Measurements from ENCODE around the gene SMIM10L2A.
"Not testable (repeated sequence)": the region's sequence is repeated elsewhere in the genome, so short reads cannot be mapped to it uniquely, and the experiment has no call there.

SMIM10L2A gene

DNA sequence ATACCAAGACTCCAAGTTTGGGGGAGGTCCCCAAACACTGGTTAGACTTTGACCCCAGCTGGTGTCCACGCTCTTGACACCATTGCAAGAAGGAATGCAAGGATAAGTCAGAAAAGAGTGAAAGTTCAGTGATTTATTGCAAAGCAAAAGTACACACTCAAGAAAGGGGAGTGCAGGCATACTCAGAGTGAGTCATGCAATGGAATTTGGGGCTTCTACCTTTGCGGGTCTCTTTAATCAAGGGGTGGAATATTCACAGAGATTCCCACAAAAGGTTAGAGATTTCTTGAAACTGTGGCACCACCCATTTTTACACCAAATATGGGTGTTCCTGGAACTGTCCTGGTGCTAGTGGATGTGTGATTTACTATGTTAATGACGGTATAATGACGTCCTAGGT is 5.2 kb upstream of the SMIM10L2A start:
- Histone ChIP-seq H3K9me3 (ENCODE audit: control insufficient read depth, low read length) (no peaks in the 10 kb centered on the region), H3K27ac (no peak overlapping the region), H3K27me3 (ENCODE audit: control insufficient read depth, insufficient read depth, low read length) (no peaks in the 10 kb centered on the region), H2AFZ (no peak overlapping the region), H3K4me1 (no peaks in the 10 kb centered on the region), H3K4me2 (ENCODE audit: low read length) (no peak overlapping the region), H3K36me3 (ENCODE audit: control insufficient read depth, insufficient read depth, low read length) (no peaks in the 10 kb centered on the region), H3K4me3 (ENCODE audit: low read depth, low read length) (no peak overlapping the region), H3K9ac (no peak overlapping the region), H3K79me2 (no peaks in the 10 kb centered on the region)
- no peak for TF ChIP-seq CTCF (IDR thresholded peaks at IDR 0.05)

GRCh38 chrX:135420831-135421230 is 913 bp upstream of the SMIM10L2A start:
- Histone ChIP-seq H3K27ac (no peak overlapping the region), H3K4me3 (ENCODE audit: low read depth, low read length) (no peak overlapping the region), H3K9me3 (ENCODE audit: control insufficient read depth, low read length) (no peaks in the 10 kb centered on the region), H3K36me3 (ENCODE audit: control insufficient read depth, insufficient read depth, low read length) (no peaks in the 10 kb centered on the region), H3K27me3 (ENCODE audit: control insufficient read depth, insufficient read depth, low read length) (no peaks in the 10 kb centered on the region), H3K79me2 (no peaks in the 10 kb centered on the region), H3K4me1 (no peaks in the 10 kb centered on the region), H2AFZ (peak overlapping the region; percentile 77), H3K4me2 (ENCODE audit: low read length) (no peak overlapping the region), H3K9ac (no peak overlapping the region)
- no peak for TF ChIP-seq CTCF (IDR thresholded peaks at IDR 0.05)

DNA sequence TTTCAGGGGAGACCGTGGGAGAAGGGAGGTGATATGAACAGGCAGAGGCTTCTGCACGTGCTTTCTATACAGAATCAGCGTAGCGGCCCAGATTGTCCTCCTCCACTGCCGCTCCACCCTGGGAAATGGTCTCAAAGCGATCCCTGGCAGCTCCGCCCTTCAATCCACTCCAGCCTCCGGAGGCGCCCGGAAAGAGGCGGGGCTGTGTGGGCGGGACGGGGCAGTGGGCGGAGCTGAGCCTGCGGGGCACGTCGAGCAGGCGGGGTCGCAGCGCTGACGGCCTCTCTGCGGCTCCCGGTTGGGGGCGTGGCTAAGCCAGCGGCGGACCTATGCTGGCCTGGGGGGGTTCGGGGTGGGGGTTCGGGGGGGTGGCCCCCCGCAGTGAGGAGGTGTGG is 210 bp upstream of the SMIM10L2A start:
- H3K9me3 ChIP-seq (ENCODE audit: control insufficient read depth, low read length): no peaks in the 10 kb centered on the region

DNA sequence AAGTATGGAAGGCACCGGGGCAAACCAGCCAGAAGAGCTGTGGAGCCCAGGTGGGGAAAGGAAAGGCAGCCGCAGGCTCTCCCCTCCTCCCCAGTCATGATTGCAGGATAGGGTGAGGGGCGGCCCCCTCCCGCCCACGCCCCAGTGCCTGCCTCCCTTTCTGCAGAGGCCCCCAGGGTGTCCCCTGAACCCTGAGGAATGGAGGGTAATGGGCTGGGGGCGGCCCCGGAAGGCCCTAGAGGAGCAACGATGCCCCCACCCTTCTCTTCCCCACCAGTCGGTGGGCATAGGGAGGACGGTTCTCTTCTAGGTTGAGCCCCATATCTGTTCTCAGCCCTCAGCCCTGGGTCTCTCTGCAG is 1.0 kb downstream of the SMIM10L2A start:
- H3K27me3 ChIP-seq (ENCODE audit: control insufficient read depth, insufficient read depth, low read length); H3K4me1 ChIP-seq; H3K27ac ChIP-seq; H3K36me3 ChIP-seq (ENCODE audit: control insufficient read depth, insufficient read depth, low read length); H3K9me3 ChIP-seq (ENCODE audit: control insufficient read depth, low read length); H3K9ac ChIP-seq; H3K79me2 ChIP-seq: not testable (repeated sequence)
- peak overlapping the region; percentile 50 for H3K4me3 ChIP-seq (ENCODE audit: low read depth, low read length)
- peak overlapping the region; percentile 59 for H3K4me2 ChIP-seq (ENCODE audit: low read length)
- peak overlapping the region; percentile 58 for H2AFZ ChIP-seq

More for the DNA sequence above, 210 bp upstream of the SMIM10L2A start:
- Histone ChIP-seq H3K79me2 (no peaks in the 10 kb centered on the region), H2AFZ (peak overlapping the region; percentile 77), H3K4me2 (ENCODE audit: low read length) (peak overlapping the region; percentile 40), H3K4me3 (ENCODE audit: low read depth, low read length) (no peak overlapping the region), H3K9ac (no peak overlapping the region), H3K27ac (no peak overlapping the region), H3K36me3 (ENCODE audit: control insufficient read depth, insufficient read depth, low read length) (no peaks in the 10 kb centered on the region), H3K27me3 (ENCODE audit: control insufficient read depth, insufficient read depth, low read length) (no peaks in the 10 kb centered on the region), H3K4me1 (no peaks in the 10 kb centered on the region)
- TF ChIP-seq CTCF (IDR thresholded peaks at IDR 0.05): no peak

- H3K27ac ChIP-seq; H3K4me1 ChIP-seq; H2AFZ ChIP-seq; H3K9me3 ChIP-seq (ENCODE audit: control insufficient read depth, low read length); H3K9ac ChIP-seq; H3K4me3 ChIP-seq (ENCODE audit: low read depth, low read length); H3K79me2 ChIP-seq; H3K36me3 ChIP-seq (ENCODE audit: control insufficient read depth, insufficient read depth, low read length); H3K27me3 ChIP-seq (ENCODE audit: control insufficient read depth, insufficient read depth, low read length): not testable (repeated sequence)
- peak overlapping the region; percentile 59 for H3K4me2 ChIP-seq (ENCODE audit: low read length)
These were observed 1.6 kb downstream of the SMIM10L2A start for GRCh38 chrX:135423173-135423864.

DNA sequence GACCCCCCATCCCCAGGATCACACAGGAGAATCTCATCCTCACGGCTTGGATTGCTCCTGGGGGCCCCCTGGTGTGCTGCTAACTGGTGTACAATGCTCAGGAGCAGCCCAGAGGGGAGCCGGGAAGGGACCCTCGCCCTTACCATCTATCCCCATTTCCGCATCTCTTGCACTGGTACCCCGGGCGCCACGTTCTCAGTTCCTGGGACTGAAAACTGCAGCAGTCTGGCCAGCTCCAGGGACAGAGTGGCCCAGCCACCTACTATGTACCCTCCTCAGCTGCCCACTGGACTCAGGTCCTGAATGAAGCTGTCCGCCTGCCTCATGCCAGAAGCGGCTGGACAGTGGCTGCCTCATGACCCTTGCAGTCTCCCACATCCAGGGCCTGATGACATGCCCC is 2.7 kb downstream of the SMIM10L2A start:
- Histone ChIP-seq H3K36me3 (ENCODE audit: control insufficient read depth, insufficient read depth, low read length) (no peaks in the 10 kb centered on the region), H2AFZ (no peak overlapping the region), H3K9me3 (ENCODE audit: control insufficient read depth, low read length) (no peaks in the 10 kb centered on the region), H3K4me3 (ENCODE audit: low read depth, low read length) (no peak overlapping the region), H3K79me2 (no peaks in the 10 kb centered on the region), H3K4me1 (no peaks in the 10 kb centered on the region), H3K4me2 (ENCODE audit: low read length) (no peak overlapping the region), H3K9ac (no peak overlapping the region), H3K27ac (no peak overlapping the region), H3K27me3 (ENCODE audit: control insufficient read depth, insufficient read depth, low read length) (no peaks in the 10 kb centered on the region)
- TF ChIP-seq CTCF (IDR thresholded peaks at IDR 0.05): no peak
